GM12872 (cell line): ENCODE measurements around the gene IFT122.

Source experiments
- CTCF ChIP-seq: IDR thresholded peaks from 3 replicates; pipeline ENCODE4 v1.5.1; 2011; ENCODE audit warnings: low read depth, mild to moderate bottlenecking, low read length, moderate library complexity; ENCODE audit not compliant: insufficient read depth

The IFT122 gene

DNA sequence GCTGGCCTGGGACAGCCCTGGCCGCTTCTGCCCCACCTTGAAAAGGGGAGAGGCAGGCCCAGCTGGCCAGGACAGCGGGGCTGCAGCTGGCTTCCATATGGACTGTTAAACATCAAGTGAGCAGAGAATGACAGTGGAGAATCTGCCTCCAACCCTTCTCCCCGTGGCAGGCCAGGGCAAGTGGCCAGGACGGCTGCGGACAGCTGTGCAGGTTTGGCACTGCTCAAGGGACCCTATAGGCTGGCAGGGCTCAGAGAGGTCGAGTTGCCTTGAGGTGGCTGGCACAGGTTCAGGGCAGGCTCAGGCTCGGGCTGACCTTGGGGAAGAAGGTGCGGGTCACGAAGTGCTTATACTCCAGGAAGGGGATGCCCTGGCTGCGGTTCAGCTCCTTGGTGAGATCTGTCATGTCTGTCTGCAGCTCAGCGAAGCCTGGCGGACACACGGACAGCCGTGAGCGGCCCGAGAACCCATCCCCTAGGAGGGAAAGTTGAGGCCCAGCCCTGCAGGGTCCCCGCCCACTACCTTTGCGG, 127.2 kb downstream of the IFT122 start:
- no peak for TF ChIP-seq CTCF

DNA sequence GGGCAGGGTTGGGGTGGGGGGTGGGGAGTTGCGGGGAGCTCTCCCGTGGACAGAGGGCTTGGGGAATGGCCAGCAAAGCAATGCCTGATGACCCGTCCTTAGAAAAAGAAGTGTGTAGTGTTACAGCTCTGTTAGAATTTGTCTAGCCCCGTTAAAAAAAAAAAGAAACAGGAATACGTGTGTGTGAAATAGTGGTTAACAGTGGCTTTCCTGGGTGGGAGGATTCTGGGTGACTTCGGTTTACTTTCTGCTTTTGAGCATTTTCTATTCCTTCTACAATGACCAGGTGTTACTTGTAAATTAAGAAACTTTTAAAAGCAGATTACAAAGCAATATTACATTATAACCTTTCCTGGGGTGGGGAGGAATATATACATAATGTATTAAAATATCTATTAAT, 127.9 kb downstream of the IFT122 start:
- no peak for TF ChIP-seq CTCF

DNA sequence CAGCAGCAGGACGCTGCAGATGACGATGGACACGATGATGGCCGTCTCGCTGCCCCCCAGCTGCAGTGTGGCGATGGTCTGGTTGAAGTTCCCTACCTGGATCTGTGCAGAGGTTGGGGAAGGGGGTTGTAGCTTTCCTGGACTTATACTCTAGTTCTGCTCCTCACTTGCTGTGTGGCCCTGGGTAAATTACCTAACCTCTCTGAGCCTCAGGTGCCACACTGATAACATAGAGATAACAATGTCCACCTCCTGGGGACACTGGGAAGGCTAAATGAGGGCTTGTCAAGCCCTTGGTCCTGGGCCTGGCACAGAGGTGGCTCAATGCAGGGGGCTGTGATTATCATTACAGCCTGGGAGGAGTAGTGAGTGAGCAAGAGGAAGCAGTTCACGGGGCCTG, 129.8 kb downstream of the IFT122 start:
- TF ChIP-seq CTCF: no peak
